Fibroblast of upper back skin (primary cell): ENCODE measurements around the gene PRR33.
"Not testable (repeated sequence)": the region's sequence is repeated elsewhere in the genome, so short reads cannot be mapped to it uniquely, and the experiment has no call there.

Experiments used
- DNase-seq: peaks from one replicate; pipeline ENCODE4 v3.0.0-alpha.2; 2013

PRR33 gene

DNA sequence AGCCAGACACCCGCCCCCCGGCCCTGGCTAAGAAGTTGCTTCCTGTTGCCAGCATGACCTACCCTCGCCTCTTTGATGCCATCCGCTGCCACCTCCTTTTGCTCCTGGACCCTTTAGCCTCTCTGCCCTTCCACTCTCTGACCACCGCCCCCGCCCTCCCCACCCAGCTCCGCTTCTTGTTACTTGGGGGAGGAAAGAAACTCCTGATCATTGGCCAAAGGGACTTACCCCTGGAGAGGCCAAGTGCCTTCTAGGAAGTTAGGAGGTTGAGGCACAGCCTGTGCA is at the start of gene PRR33:
PRR33 (minus strand) TSS at position 65 of the 285 bp plus-strand sequence. CDS start 1,311 bp downstream, outside the sequence.
- no peak for DNase-seq

DNA sequence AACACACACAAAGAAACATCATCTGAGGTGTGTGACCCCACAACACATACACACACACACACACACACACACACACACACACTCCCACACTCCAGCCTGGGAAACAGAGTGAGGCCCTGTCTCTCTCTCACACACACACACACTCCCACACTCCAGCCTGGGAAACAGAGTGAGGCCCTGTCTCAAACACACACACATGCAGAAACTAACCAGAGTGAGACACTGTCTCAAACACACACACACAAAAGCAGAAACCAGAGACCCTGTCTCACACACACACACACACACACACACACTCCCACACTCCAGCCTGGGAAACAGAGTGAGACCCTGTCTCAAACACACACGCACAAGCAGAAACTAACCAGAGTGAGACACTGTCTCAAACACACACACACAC is 48.1 kb upstream of the PRR33 start:
- DNase-seq = not testable (repeated sequence)

DNA sequence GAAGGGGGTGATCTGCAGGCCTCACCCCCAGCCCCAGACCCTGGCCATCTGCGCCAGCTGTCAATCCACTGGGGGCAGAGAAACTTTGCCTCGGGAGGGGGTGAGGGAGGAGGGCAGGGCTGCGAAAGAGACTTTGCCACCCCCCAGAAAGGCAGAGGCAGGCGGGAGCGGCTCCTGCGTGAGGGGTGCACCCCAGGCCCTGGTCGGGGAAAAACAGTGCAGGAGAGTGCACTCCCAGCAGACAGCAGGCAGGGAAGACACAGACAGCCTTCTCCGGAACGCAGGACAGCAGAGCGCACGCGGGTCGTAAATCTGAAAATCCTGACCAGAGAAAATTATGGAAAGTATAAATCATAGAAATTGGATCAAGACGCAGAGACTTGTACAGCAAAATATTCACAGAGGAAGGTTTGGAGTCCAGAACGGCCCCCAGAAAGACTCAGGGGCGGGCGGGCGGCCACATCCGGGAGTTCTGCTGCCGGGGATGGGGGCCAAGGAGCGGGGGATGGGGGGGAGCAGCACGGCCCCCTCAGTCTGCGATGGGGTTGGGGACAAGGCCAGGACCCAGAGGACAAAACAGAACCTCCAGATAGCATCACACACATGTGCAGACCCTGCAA is 47.4 kb upstream of the PRR33 start:
- peak; percentile 62 for DNase-seq

DNA sequence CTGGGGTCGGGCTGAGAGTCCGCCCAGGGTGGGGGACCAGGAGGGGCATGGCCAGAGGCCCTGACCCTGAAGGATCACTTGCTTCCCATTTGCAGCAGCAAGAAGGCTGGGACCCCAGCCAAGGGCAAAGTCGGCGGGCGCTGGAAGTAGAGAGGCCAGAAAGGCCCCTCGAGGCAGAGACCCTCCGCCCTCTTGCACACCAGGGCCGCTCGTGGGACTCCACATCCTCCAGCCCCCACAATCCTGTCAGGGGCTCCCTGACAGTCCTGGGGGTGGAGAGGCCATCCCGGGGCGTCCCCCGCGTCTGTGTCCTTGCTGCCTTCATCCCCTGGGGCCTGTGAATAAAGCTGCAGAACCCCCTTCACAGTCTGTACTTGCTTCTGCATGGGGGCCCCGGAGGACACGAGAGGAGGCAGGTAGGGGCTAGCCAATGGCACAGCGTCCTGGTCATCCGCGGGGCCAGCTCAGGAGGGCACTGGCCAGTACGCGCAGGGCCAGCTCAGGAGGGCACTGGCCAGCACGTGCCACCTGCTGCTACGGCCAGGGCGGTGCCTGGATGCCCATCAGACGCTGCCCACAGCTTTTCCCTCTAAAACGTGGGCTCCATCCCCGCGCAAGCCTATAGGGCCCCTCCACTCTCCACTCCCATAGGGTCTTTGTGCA is 46.8 kb upstream of the PRR33 start:
- DNase-seq = no peak

DNA sequence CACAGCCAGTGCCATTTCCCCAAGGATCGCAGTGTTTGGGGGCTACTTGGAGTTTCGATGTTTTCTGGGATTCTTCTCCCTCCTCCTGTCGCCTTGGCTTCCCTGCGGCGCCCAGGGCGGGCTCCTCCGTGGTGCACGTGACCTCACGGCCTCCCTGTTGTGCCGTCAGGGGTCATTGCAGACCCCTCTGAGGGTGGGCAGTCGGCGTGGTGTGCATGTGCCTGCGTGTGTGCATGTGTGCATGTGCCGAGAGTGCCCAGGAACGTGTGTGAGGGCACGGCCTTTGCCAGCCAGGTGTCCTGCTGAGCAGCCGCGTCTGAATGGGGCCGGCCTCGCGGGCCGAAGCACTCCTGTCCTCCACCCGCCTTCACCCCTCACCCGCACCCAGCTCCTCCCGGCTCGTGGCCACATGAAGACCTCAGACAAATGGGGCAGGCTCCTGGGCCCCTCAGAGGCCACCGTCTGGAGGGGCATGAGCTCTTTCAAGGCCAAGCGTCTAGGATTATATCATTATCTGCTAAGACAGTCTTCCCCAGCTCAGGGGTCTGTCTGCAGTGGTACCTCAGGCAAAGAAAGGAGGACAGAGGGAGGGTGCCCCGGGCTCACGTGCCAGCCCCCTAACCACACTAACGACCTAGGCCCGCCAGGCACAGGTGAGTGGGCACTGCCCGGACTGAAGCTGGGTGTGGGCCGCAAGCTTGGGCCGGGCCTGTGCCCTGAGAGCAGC is 46.1 kb upstream of the PRR33 start:
- DNase-seq = no peak

DNA sequence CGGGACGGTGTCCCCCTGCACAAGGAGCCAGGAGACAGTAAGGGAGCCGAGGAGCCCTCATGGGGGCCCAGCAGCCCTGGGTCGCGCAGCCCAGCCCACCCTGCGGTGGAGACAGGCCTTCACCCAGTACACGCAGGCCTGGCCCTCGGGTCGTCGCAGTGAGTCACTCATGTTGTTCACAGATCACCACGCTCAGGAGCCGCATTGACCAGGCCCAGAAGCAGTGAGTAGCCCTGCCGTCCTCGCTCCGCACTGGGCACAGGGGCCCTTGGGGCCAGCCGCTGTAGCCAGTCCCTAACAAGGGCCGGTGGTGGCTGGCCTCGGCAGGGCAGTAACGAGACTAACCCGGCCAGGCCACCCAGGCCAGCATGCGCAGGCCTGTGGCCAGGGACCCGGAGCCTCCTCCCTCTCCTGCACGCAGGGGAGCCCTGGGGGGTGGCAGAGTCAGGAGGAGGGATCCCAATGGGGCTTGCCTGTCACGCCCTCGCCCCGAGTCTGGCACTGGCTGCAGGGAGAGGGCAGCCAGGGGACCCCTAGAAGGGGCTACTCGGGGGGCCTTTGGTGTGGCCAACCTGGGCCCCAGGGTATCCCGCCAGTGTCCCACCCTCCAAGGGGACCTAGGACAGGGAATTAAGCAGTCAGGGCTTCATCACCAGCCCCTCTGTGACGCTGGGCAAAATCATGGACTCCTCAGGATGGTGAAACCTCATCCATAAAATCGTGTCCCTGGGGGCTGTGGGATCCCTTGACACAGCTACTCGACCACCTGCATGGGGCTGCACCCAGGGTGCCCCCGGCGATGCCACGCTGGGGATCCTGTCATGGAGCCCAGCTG is 45.3 kb upstream of the PRR33 start:
- no peak for DNase-seq

DNA sequence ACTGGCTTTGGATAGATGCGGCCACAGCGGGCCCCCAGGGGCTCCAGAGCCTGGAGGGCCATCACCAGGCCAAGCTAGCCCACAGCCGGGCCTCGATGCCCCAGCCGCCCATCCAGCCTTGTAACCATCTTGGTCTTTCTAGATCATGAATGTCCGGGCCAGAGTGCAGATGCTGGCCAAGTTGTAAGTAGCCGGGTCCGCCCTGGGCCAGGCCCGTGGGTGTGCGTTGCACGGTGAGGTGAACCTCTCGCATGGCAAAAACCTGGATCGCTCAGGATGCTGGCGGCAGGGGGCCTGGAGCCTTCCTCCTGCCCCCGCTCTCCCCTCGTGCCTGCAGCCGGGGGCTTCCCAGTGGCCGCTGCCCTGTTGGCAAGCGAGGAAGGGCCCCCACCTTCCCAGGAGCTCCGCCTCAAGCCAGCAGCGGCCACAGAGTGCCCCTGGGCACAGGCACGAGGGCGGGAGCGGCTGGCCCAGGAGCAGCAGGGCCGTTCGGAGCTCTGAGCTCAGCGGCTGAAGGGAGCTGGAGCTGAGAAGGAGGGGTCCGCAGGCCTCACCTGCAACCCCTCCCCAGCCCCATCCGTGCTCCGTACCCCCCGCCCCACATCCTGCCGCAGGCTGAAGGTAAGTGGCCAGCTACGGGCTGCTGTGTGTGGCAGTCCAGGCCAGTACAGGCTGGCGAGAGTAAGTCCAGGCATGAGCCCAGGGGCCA is 44.5 kb upstream of the PRR33 start:
- DNase-seq = no peak

DNA sequence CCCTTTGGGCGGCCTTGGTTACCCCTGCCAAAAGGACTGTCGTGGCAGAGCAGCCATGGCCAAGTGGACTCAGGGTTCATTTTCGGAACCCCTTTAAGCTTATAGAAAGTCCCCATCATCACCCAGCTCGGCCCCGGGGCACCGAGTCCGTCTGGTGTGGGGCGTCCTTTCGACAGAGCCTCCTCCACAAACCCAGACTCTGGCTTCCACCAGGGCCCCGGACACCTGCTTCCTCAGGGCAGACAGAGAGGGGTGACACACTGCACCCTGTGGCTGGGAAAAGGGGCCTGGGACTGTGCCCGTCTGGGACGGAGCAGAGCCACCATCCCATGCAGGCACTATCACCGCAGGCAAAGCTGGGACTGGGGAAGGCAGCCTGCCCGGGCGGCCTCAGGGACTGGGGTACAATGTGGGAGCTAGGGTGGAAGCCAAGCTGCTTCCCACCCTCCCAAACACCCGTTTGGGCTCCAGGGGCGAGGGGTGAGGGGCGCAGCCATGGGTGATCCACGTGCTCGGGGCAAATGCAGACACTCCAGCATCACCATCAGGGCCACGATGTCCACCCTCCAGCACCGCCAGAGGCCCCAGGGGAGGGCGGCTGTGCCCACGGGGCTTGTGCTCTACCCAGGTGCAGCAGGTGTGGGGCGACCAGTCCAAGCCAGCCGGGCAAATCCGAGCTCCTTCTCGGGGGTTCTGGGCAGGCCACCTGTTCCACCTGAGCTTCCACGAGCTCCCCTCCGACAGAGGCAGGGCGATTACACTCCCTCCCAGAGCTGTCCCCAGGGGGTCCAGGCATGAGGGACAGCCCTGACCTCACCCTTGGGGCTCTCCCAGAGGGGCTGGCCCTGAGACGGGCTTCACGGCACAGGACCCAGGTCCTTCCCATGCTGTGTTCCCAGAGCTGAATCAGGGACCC is 43.7 kb upstream of the PRR33 start:
- no peak for DNase-seq

DNA sequence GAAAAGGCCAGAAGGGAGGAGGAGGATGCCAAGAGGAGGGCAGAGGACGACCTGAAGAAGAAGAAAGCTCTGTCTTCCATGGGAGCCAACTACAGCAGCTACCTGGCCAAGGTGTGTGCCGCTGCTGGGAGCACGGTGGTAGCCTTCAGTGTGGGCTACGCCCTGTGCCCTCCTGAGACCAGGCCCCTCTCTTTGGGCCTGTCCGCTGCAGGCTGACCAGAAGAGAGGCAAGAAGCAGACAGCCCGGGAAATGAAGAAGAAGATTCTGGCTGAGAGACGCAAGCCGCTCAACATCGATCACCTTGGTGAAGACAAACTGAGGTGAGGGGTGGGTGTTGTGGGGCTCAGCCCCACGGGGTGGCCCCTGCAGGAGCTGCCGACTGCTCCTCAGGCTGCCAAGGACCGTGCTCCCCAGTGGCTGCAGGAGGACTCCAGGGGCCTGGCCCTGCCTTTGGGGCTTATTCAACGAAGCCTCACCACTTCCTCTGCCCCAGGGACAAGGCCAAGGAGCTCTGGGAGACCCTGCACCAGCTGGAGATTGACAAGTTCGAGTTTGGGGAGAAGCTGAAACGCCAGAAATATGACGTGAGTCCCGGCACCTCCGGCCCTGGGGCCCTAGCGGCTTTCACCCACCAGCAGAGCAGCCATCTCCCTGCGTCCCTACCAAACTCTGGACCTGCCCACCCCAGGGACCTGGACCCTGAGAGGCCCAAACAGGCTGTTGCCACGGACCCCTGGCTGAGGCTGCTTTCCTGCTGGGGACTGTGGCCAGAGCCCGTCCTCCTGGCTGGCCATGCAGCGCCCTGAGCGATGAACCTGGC is 42.9 kb upstream of the PRR33 start:
- no peak for DNase-seq

DNA sequence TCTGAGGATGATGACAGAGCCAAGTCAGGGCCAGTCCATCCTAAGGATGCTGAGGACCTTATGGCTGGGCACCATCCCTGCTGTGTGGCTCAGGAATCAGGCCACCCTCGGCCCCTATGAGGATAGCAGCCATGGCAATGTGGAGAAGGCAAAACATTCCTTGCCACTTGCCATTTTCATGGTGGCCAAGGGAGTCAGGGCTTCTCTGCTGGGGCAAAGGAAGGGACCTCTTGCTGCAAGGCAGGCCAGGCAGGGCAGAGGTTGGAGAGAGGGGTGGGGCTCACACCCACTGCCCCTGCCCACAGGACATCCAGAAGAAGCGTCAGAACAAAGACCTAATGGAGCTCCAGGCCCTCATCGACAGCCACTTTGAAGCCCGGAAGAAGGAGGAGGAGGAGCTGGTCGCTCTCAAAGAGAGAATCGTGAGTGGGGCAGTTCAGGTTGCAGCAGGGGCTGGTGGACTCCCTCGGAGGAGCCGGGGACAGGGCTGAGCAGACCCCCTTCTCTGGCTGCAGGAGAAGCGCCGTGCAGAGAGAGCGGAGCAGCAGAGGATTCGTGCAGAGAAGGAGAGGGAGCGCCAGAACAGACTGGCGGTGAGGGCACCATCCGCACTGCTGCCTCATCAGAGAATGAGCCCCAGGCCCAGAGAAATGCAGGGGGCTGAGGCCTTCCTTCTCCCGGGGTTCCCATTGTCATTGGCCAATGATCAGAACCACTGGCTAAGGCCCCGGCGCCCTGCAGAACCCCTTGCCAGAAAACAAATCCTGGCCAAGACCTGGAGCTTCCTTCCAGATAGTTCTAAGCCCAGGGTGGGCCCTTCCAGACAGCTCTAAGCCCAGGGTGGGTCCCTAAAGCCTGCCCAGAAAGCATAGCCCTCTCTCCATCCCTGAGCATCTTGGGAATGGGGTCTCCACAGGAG is 42.0 kb upstream of the PRR33 start:
- no peak for DNase-seq

DNA sequence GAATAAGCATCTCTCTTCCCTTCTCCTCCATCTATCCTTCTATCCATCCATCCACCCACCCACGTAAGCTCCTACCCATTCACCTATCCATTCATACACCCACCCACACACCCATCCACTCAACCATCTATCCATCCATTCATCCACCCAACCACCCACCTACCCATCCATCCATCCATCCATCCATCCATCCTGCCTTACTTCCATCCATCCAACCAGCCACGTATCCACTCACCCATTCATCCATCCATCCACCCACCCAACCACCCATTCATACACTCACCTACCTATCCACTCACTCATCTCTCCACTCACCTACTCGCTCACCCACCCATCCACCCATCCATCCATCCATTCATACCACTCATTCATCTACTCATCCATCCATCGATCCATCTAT is 41.0 kb upstream of the PRR33 start:
- no peak for DNase-seq

DNA sequence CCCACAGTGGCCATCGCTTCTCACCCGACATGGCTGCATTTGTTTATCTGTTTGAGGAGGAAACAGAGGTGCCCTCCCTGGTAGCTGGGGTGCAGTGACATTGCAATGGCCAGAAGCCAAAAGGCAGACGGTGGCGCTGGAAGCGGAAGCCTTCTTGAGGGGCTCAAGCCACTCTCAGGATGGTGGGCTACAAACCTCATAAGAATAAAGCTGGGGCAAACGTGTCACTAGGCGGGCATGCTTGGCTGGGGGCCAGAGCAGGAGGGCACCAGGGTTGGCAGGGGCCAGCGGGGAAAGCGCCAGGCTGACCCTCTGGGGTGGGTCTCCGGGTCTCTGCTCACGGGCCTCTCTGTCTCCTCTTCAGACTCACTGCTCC is 40.4 kb upstream of the PRR33 start:
- DNase-seq = no peak

DNA sequence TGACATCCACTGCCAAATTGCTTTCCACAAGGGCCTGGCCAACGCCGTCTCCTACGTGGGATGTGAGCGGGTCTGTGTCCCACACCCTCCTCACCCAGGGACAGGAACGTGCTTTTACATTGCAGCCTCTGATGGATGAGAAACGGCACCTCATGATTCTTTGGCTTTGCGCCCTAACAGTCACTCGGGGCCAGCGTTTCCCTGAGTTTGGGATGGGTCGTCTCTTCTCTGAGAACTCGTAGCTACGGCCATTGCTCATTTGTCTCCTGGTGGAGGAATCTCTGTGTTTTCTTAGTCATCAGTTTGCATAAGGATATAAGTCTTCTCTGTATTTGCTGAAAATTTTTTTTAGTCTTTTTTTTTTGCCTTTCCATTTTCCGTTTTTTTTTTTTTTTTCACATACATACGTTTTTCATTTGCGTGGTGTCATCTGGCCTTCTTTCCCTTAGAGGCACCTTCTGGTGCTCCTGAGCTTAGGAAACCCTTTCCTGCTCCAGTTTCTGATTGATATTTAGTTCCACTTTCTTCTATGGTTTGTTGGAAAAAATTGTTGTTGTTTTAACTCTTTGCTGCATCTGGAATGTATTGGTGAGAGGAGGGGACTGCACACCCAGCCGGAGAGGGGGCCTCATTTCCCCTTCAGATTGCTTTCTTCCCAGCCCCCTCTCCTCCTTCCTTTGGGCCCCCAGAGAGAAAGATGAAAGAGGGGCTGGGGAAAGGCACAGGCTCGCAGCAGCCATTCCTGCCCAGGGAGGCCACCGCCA is 39.8 kb upstream of the PRR33 start:
- peak; percentile 78 for DNase-seq

DNA sequence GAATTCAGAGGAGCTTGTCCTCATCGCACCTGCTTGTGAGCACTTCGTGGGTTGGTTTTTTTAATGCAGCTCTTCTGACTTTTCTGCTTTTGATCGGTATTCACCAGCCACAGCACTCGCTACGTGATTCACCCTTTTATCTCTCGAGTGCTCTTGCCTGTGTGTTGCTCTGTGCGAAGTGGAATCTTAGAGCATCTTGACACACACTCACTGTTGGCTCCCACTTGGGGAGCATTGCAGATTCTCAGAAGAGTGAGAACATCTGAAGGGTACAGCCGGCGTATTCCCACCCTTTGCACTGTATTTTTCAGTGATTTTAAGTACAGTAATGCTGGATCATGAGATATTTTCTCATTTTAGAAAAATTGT is 38.8 kb upstream of the PRR33 start:
- DNase-seq = peak; percentile 43

DNA sequence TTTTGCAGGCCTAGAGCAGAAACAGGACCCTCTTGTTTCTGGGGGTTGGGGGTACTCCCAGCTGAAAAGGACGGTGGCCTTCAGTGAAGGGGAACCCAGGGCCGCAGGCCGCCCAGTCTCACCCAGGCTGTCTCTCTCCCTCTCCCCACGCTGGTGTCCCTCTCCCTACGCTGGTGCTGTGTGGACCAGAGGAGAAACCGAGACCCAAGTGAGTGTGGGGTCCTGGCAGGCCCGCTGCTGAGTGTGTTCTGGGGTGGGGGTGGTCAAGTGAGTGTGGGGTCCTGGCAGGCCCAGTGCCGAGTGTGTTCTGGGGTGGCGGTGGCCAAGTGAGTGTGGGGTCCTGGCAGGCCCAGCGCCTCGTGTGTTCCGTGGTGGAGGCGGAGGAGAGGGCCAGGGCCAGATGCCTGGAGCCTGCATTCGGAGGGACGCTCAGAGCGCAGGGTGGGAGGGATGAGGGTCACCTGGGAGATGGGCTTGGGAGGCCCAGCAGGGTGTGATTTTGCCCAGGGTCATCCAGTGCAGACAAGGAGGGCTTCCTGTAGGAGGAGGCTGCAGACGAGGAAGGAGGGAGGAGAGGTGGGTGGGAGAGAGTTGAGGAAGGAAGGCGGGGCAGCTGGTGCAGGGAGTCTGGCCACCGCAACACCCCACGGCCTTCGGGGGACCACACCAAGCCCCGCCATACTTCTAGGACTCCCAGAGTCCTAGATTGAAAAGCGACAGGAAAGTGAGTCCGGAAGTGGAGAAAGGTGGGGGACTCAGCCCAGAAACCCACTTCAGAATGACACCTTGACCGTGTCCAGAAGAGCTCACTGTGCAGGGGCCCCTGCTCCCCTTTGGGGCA is 38.1 kb upstream of the PRR33 start:
- no peak for DNase-seq

DNA sequence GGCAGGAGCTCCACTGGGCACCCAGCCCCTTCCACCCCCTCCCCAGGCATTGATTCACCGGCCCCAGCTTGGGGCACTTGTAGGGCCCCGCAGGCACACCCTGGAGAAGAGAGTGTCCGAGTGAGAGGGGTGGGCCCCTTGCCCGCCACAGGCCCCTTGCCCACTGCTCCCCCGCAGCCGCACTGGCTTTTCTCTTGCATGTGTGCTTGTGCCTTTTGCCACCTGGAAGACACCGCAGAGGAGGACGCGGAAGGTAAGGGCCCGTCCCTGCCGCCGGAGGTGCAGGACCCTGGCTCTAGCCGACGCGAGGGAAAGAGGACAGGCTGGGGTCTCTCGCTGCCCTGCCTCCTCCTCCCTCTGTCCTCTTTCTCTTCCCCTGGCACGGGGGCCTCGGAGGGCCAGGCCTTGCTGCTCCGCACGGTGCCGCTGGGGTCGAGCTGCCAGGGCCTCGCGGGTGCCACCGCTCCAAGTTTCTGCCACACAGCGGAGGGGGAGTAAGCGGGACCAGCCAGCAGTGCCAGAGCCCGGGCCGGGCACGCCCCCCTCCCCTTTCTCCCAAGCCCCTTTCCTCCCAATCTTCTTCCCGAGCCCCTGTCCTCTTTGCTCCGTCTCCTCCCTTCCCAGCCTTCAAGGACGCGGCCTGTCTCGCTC is 37.3 kb upstream of the PRR33 start:
- DNase-seq = no peak

DNA sequence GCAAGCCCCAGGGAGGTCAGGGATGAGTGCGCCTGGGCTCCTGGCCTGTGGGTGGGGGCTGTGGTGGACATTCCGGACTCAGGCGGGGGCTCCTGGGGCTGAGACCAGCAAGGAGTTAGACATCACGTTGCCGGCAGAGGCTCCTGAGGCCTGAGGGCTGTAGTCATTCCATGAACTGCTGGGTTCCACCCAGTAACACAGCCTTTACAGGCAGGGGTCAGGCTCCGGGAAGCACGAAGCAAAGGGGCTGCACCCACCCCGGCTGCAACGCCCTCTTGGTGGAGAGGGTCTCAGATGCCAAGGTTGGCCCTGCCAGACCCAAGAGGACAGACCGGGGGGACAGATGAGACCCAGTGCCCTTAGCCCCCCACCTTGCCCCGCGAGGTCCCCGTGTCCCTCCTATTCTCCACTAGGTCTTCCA is 36.8 kb upstream of the PRR33 start:
- DNase-seq = no peak
